HepG2 (cell line): ENCODE data around the gene S100A8. TPM values are rescaled to one million over a fixed set of nuclear protein-coding genes. Genes with fewer than 3 reads are reported as not detected.

ENCODE experiments used
- CC2D1A ChIP-seq: sonication (generic); formaldehyde crosslinking; IDR thresholded peaks from 2 replicates; pipeline ENCODE4 v1.8.1; 2023; ENCODE audit warnings: mild to moderate bottlenecking, missing genetic modification reagents
- CENPT ChIP-seq: sonication (generic); formaldehyde crosslinking; IDR thresholded peaks from 2 replicates; pipeline ENCODE4 v1.8.0; 2022; ENCODE audit warnings: low read depth, mild to moderate bottlenecking, moderate library complexity, missing genetic modification reagents
- MLLT10 ChIP-seq: sonication (generic); formaldehyde crosslinking; IDR thresholded peaks from 2 replicates; pipeline ENCODE4 v1.4.0; 2020; ENCODE audit warnings: missing genetic modification reagents
- NR2F6 ChIP-seq, 2 experiments: IDR thresholded peaks; 2 replicates each; pipeline ENCODE4 v1.6.1; 2016; ENCODE audit warnings: antibody characterized with exemption in 1 of 2, mild to moderate bottlenecking in 1 of 2
- PAX8 ChIP-seq: sonication (generic); formaldehyde crosslinking; IDR thresholded peaks from 2 replicates; pipeline ENCODE4 v1.8.0; 2022; ENCODE audit warnings: mild to moderate bottlenecking, missing genetic modification reagents, borderline replicate concordance
- RXRA ChIP-seq: sonication (generic); formaldehyde crosslinking; IDR thresholded peaks from 2 replicates; pipeline ENCODE4 v1.5.1; 2020; ENCODE audit warnings: missing genetic modification reagents
- SMYD3 ChIP-seq: sonication (generic); formaldehyde crosslinking; IDR thresholded peaks from 2 replicates; pipeline ENCODE4 v1.8.1; 2023; ENCODE audit warnings: mild to moderate bottlenecking, missing genetic modification reagents
- THAP7 ChIP-seq: sonication (generic); formaldehyde crosslinking; IDR thresholded peaks from 2 replicates; pipeline ENCODE4 v1.8.1; 2023; ENCODE audit warnings: mild to moderate bottlenecking, missing genetic modification reagents
- ZKSCAN1 ChIP-seq: fragments of 150-350 bp; IDR thresholded peaks from 2 replicates; pipeline ENCODE4 v1.6.1; 2014; ENCODE audit warnings: low read length
- ZNF292 ChIP-seq: sonication (generic); formaldehyde crosslinking; IDR thresholded peaks from 2 replicates; pipeline ENCODE4 v1.8.1; 2022; ENCODE audit warnings: mild to moderate bottlenecking, low read depth, missing genetic modification reagents, borderline replicate concordance
- ZNF318 ChIP-seq: sonication (generic); formaldehyde crosslinking; IDR thresholded peaks from 2 replicates; pipeline ENCODE4 v1.4.0; 2020; ENCODE audit warnings: mild to moderate bottlenecking, missing genetic modification reagents
- ZNF343 ChIP-seq: sonication (generic); formaldehyde crosslinking; IDR thresholded peaks from 2 replicates; pipeline ENCODE4 v1.4.0; 2020; ENCODE audit warnings: mild to moderate bottlenecking, missing genetic modification reagents
- ZNF598 ChIP-seq: sonication (generic); formaldehyde crosslinking; IDR thresholded peaks from 2 replicates; pipeline ENCODE4 v1.5.1; 2020; ENCODE audit warnings: mild to moderate bottlenecking, missing genetic modification reagents, borderline replicate concordance
- ZNF646 ChIP-seq: sonication (generic); formaldehyde crosslinking; IDR thresholded peaks from 2 replicates; pipeline ENCODE4 v1.9.0; 2021; ENCODE audit warnings: mild to moderate bottlenecking, missing genetic modification reagents
- ZNF850 ChIP-seq: sonication (generic); formaldehyde crosslinking; conservative IDR thresholded peaks from 2 replicates; pipeline ENCODE4 v1.9.0; 2021; ENCODE audit warnings: mild to moderate bottlenecking, missing genetic modification reagents
- polyA plus RNA-seq, 8 experiments: library from polyadenylated mRNA; depleted of rRNA in 3 of 8; stranded (reverse) in 7 of 8; unstranded in 1 of 8; fragments of >200 nt; fragmentation: Illumina TruSeq in 4 of 8; extraction: Trizol in 4 of 8; gene quantifications; 2 replicates each; pipeline versions ENCODE4 v1.2.1 to v1.2.3, GENCODE V29; 2011 to 2016; ENCODE audit warnings: low read depth in 4 of 8, missing spikeins in 1 of 8, mixed read lengths in 1 of 8; ENCODE audit not compliant: insufficient read depth in 1 of 8
- total RNA-seq, 5 experiments: library from RNA; depleted of rRNA; stranded (reverse); fragments of >200 nt; fragmentation: Illumina TruSeq; extraction: Trizol; gene quantifications; 2 replicates each; pipeline ENCODE4 v1.2.3, GENCODE V29; 2016; ENCODE audit warnings: low read depth in 1 of 5

Gene S100A8
- total and polyA plus RNA-seq, 2 of the 13 experiments (the other 11 are each of a cell fraction or from before 2014, with no cell fraction given): not detected

- TF ChIP-seq ZNF646 (CRISPR knock-in tag) (no peak), CC2D1A (CRISPR knock-in tag) (no peak), SMYD3 (CRISPR knock-in tag) (no peak), MLLT10 (CRISPR knock-in tag) (no peak), ZNF318 (no peak), CENPT (CRISPR knock-in tag) (no peak), ZKSCAN1 (no peak), ZNF292 (CRISPR knock-in tag) (no peak), ZNF343 (CRISPR knock-in tag) (no peak), ZNF850 (CRISPR knock-in tag) (no peak), NR2F6 (IDR thresholded peaks at IDR 0.05) (no peak), NR2F6 (CRISPR knock-in tag; IDR thresholded peaks at IDR 0.05) (no peak), RXRA (no peak), ZNF598 (CRISPR knock-in tag) (no peak), THAP7 (no peak), PAX8 (no peak)
Observed at GRCh38 chr1:153422450-153423068, 31.7 kb upstream of the S100A8 start (continued).
